Measurements from ENCODE around the gene FAT3.

The FAT3 gene

GRCh38 chr11:92224407-92225124, at the start of gene FAT3:
FAT3 (plus strand) TSS chr11:92224818; CDS start chr11:92352113, 127,295 bp downstream.
- DNase-seq: no peak

GRCh38 chr11:92179017-92179670, 45.5 kb upstream of the FAT3 start:
- DNase-seq: no peak

- no peak for DNase-seq
Observed at GRCh38 chr11:92180226-92180625, 44.4 kb upstream of the FAT3 start.

GRCh38 chr11:92180664-92181251, 43.9 kb upstream of the FAT3 start:
- no peak for DNase-seq

- no peak for DNase-seq
Observed at GRCh38 chr11:92190535-92191206, 33.9 kb upstream of the FAT3 start.

- no peak for DNase-seq
Observed at GRCh38 chr11:92192141-92192540, 32.5 kb upstream of the FAT3 start.

GRCh38 chr11:92198268-92198667, 26.4 kb upstream of the FAT3 start:
- no peak for DNase-seq

- no peak for DNase-seq
Observed at GRCh38 chr11:92199991-92200390, 24.6 kb upstream of the FAT3 start.

GRCh38 chr11:92204731-92205130, 19.9 kb upstream of the FAT3 start:
- DNase-seq: no peak

GRCh38 chr11:92206441-92206840, 18.2 kb upstream of the FAT3 start:
- no peak for DNase-seq

GRCh38 chr11:92211576-92212167, 12.9 kb upstream of the FAT3 start:
- DNase-seq: no peak

- DNase-seq: no peak
Observed at GRCh38 chr11:92212530-92212929, 12.1 kb upstream of the FAT3 start.

- DNase-seq: no peak
Observed at GRCh38 chr11:92216789-92217188, 7.8 kb upstream of the FAT3 start.

- no peak for DNase-seq
Observed at GRCh38 chr11:92219476-92219875, 5.1 kb upstream of the FAT3 start.

- DNase-seq: no peak
Observed at GRCh38 chr11:92222701-92223100, 1.9 kb upstream of the FAT3 start.

GRCh38 chr11:92224054-92224406, 588 bp upstream of the FAT3 start:
- no peak for DNase-seq

- no peak for DNase-seq
Observed at GRCh38 chr11:92225125-92225567, 528 bp downstream of the FAT3 start.

- DNase-seq: no peak
Observed at GRCh38 chr11:92225568-92226330, 1.1 kb downstream of the FAT3 start.

GRCh38 chr11:92226331-92227229, 2.0 kb downstream of the FAT3 start:
- no peak for DNase-seq

GRCh38 chr11:92227230-92227814, 2.7 kb downstream of the FAT3 start:
- no peak for DNase-seq
